BLaER1 (cell line): Measurements from ENCODE around the gene UNCX.

ENCODE experiments used
- H3K27ac ChIP-seq: shearing (Covaris generic); formaldehyde crosslinking; 2 replicates; pipeline ENCODE4 v1.8.1; 2022
- H3K27me3 ChIP-seq: shearing (Covaris generic); formaldehyde crosslinking; 2 replicates; pipeline ENCODE4 v1.8.1; 2022
- H3K36me3 ChIP-seq: shearing (Covaris generic); formaldehyde crosslinking; 2 replicates; pipeline ENCODE4 v1.8.1; 2022
- H3K4me1 ChIP-seq: shearing (Covaris generic); formaldehyde crosslinking; 2 replicates; pipeline ENCODE4 v1.8.1; 2022
- H3K4me2 ChIP-seq: shearing (Covaris generic); formaldehyde crosslinking; 2 replicates; pipeline ENCODE4 v1.8.1; 2022
- H3K4me3 ChIP-seq: shearing (Covaris generic); formaldehyde crosslinking; 2 replicates; pipeline ENCODE4 v1.8.1; 2022
- H3K9ac ChIP-seq: shearing (Covaris generic); formaldehyde crosslinking; 2 replicates; pipeline ENCODE4 v1.8.1; 2022
- H3K9me3 ChIP-seq: shearing (Covaris generic); formaldehyde crosslinking; 2 replicates; pipeline ENCODE4 v1.8.1; 2022
- H4K20me1 ChIP-seq: shearing (Covaris generic); formaldehyde crosslinking; 2 replicates; pipeline ENCODE4 v1.8.1; 2022
- Cebpa-rat ChIP-seq: shearing (Covaris generic); IDR thresholded peaks from 2 replicates; pipeline ENCODE4 v1.8.1; 2022

The UNCX gene

GRCh38 chr7:1214516-1214915, 18.2 kb upstream of the UNCX start:
- Histone ChIP-seq H3K27ac (no peak overlapping the region), H3K9me3 (no peaks in the 10 kb centered on the region), H3K4me3 (no peak overlapping the region), H3K4me2 (no peak overlapping the region), H3K27me3 (peaks cover 52% of the 10 kb centered on the region), H3K4me1 (peaks cover 19% of the 10 kb centered on the region), H4K20me1 (no peaks in the 10 kb centered on the region), H3K36me3 (no peaks in the 10 kb centered on the region), H3K9ac (no peak overlapping the region)
- no peak for TF ChIP-seq Cebpa-rat

- no peak overlapping the region for H3K9ac ChIP-seq
- H3K27me3 ChIP-seq: peaks cover 63% of the 10 kb centered on the region
- H3K4me2 ChIP-seq: no peak overlapping the region
- peaks cover 14% of the 10 kb centered on the region for H4K20me1 ChIP-seq
- no peak overlapping the region for H3K4me3 ChIP-seq
- H3K4me1 ChIP-seq: peaks cover 1% of the 10 kb centered on the region; the same call in 1 of the 2 replicates
- H3K27ac ChIP-seq: no peak overlapping the region
- no peaks in the 10 kb centered on the region for H3K9me3 ChIP-seq
- no peak for TF ChIP-seq Cebpa-rat
- no peaks in the 10 kb centered on the region for H3K36me3 ChIP-seq
These were observed 14.0 kb upstream of the UNCX start for GRCh38 chr7:1218541-1219165.

DNA sequence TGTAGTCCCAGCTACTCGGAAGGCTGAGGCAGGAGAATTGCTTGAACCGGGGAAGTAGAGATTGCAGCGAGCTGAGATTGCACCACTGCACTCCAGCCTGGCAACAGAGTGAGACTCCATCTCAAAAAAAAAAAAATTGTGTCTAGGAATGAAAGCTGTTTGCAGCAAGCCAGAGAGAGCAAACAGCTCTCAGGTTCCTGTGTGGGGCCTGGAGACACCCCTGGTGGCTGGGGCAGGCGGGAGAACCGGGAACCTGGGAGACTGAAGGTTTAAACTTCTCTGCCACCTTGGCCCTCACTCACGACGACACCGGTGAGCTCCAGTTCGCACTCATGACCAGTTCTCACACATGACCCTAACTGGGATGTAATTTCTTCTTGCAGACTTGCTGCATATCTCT, 13.2 kb upstream of the UNCX start:
- Histone ChIP-seq H3K9ac (no peak overlapping the region), H4K20me1 (peaks cover 22% of the 10 kb centered on the region), H3K4me2 (no peak overlapping the region), H3K27ac (no peak overlapping the region), H3K27me3 (peaks cover 64% of the 10 kb centered on the region), H3K4me3 (no peak overlapping the region), H3K9me3 (no peaks in the 10 kb centered on the region), H3K36me3 (no peaks in the 10 kb centered on the region), H3K4me1 (peaks cover 8% of the 10 kb centered on the region; the same call in 1 of the 2 replicates)
- TF ChIP-seq Cebpa-rat: no peak

DNA sequence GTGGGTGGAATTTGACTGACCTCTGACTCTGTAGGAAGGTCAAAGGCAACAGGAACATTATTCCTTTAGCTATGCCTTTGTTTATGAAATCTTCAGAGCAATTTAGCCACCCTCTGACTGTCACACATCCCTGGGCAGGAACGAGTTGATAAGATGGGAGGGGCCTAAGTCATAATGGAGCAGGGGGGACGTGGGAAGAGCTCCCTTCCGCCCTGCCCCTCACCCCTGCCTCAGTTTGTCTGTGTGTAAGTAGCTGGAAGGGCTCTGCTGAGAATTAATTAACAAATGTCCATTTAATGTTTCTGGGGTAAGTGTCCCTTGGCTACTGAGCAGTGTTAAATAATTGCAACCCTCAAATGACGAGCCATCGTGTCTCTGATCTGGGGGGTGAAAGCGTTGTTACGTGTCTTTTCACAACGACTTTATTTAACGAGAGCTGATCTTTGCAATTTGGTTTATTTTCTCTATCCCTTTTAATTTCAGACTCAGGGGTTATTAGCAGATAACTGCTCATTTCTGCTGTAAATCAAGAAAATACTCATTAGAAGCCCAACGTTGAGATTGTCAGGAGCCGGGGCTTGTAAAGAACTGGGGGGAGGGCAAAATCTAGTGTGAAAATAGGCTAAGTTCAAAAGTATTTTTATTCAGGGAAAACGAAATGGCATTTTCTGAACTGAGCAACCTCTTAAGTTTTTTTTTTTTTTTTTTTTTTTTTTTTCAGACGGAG, 12.5 kb upstream of the UNCX start:
- Histone ChIP-seq H3K9me3 (no peaks in the 10 kb centered on the region), H3K36me3 (no peaks in the 10 kb centered on the region), H3K27me3 (peaks cover 67% of the 10 kb centered on the region), H3K4me1 (peaks cover 8% of the 10 kb centered on the region; the same call in 1 of the 2 replicates), H4K20me1 (peaks cover 22% of the 10 kb centered on the region), H3K9ac (no peak overlapping the region), H3K4me2 (no peak overlapping the region), H3K4me3 (no peak overlapping the region), H3K27ac (no peak overlapping the region)
- no peak for TF ChIP-seq Cebpa-rat

DNA sequence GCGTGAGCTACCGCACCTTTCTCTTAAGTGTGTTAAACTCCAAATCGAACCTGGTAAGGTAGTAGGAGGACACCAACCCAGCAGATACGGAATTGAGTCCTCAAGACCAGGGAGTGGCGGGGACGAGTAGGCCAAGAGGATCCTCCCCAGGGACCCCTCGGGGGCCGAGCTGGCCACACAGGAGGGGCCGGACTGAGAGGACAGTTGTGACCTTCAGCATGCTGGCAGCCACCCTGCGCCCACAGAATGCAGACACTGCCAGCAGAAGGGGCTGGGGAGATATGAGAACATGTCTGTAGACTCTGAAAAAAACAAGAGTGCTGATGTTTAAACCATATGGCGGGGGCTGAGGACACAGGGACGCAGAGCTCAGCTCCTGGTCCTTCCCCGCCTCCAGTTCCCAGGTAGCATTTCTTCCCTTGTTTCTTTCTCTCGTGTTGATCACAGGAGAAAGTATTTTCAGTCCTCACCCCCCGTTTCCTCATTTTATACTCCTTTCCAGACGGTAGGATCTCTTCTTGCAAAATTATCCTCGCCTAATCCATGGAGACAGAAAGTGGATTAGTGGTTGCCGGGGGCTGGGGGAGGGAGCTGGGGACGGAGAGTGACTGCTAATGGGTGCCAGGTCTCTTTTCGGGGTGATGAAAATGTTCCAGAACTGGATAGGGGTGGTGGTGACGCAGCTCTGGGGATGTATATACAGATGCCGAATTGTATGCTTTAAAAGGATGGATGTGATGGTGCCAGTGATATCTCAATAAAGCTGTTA, 11.5 kb upstream of the UNCX start:
- peaks cover 77% of the 10 kb centered on the region for H3K27me3 ChIP-seq
- peaks cover 31% of the 10 kb centered on the region for H4K20me1 ChIP-seq
- H3K4me1 ChIP-seq: peaks cover 8% of the 10 kb centered on the region; the same call in 1 of the 2 replicates
- H3K9me3 ChIP-seq: no peaks in the 10 kb centered on the region
- H3K36me3 ChIP-seq: no peaks in the 10 kb centered on the region
- H3K4me2 ChIP-seq: no peak overlapping the region
- H3K4me3 ChIP-seq: no peak overlapping the region
- no peak for TF ChIP-seq Cebpa-rat
- no peak overlapping the region for H3K27ac ChIP-seq
- no peak overlapping the region for H3K9ac ChIP-seq

DNA sequence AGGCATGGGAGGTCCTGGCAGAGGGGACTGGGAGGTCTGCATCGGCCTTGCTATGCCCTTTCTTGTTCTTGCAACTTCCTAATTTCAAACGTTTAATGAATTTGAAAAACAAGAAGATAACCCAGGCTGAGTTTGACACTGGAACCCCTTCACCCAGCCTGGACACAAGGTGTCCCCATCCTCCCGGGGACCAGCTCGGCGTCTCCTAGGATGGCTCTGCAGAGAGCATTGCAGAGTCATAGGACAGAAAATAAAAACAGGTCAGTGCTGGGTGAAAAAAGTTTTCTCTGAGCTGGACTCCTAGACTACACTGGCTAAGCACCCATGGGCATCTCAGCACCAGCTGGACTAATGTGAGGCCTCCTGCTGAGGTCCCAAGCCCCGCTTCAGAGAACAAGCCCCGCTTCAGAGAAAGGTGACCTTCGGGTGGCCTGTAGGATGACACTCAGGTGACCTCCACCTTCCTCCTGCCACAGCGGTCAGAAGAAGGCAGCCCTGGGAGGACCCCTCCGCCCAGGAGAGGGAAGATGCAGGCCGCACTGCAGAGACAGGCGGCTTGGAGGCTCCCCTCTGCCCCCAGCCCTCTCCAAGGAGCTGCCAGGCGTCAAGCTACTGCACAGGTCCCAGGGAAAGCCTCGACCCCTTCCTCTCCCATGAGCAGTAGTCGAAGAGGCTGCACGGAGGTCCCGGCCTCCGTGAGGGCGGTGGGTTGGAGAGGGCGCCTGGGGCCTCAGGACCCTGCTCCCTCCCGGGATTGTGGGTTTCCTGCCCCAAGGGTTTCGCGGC, 9.3 kb upstream of the UNCX start:
- no peak overlapping the region for H3K9ac ChIP-seq
- no peak for TF ChIP-seq Cebpa-rat
- no peak overlapping the region for H3K27ac ChIP-seq
- no peaks in the 10 kb centered on the region for H3K9me3 ChIP-seq
- H3K4me3 ChIP-seq: no peak overlapping the region
- H3K4me1 ChIP-seq: peaks cover 15% of the 10 kb centered on the region
- peaks cover 99% of the 10 kb centered on the region for H3K27me3 ChIP-seq
- no peak overlapping the region for H3K4me2 ChIP-seq
- H4K20me1 ChIP-seq: peaks cover 53% of the 10 kb centered on the region
- H3K36me3 ChIP-seq: no peaks in the 10 kb centered on the region

GRCh38 chr7:1224086-1224716, 8.5 kb upstream of the UNCX start:
- Histone ChIP-seq H3K27ac (no peak overlapping the region), H3K27me3 (peaks cover 100% of the 10 kb centered on the region), H3K4me2 (no peak overlapping the region), H4K20me1 (peaks cover 61% of the 10 kb centered on the region), H3K9me3 (no peaks in the 10 kb centered on the region), H3K4me1 (peaks cover 15% of the 10 kb centered on the region), H3K9ac (no peak overlapping the region), H3K4me3 (no peak overlapping the region), H3K36me3 (no peaks in the 10 kb centered on the region)
- no peak for TF ChIP-seq Cebpa-rat

GRCh38 chr7:1225030-1225429, 7.6 kb upstream of the UNCX start:
- peaks cover 100% of the 10 kb centered on the region for H3K27me3 ChIP-seq
- TF ChIP-seq Cebpa-rat: no peak
- peaks cover 66% of the 10 kb centered on the region for H4K20me1 ChIP-seq
- H3K4me1 ChIP-seq: peaks cover 15% of the 10 kb centered on the region
- H3K4me2 ChIP-seq: no peak overlapping the region
- no peaks in the 10 kb centered on the region for H3K36me3 ChIP-seq
- H3K4me3 ChIP-seq: no peak overlapping the region
- no peak overlapping the region for H3K9ac ChIP-seq
- no peak overlapping the region for H3K27ac ChIP-seq
- no peaks in the 10 kb centered on the region for H3K9me3 ChIP-seq
